ENCODE data around the gene SLC25A11.

Gene SLC25A11

DNA sequence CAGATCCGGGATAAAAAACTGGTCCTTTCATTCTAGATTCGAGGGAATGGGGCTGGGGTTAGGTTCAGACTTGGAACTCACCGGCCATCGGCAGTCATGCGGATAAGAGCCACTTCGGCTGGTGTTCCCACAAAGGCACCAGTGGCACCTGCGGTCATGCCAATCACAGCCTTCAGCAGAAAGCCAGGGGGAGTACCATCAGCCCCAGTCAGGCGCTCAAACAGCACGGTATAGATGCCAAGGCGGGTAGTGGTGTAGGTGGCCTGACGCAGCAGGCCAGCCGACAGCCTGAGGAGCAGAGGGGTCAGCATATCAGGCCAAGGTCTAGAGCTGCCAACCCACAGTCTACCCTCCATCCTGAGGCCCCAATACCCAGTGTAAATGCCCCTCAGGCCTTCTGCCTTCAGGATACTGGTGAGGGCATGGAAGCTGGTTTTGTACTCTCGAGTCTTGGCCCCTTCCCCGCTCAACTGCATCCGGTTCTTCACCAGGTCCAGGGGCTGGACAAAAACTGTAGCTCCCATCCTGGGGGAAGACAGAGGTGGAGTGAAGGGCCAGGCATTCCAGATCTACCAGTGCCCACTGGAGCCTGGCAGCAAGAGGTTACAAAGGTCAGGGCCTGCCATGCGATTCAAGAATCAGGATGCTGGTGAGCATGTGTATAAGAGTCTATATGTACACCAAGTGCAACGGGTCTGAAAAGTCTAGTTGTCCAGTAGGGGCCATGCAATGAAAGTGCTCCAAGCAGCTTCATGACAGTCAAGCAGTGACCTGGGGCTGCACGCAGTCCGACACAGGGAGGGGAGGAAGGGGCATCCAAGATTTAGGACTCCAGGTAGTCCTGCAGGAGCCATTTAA is 929 bp downstream of the SLC25A11 start:
- TF ChIP-seq, protein P1, sequence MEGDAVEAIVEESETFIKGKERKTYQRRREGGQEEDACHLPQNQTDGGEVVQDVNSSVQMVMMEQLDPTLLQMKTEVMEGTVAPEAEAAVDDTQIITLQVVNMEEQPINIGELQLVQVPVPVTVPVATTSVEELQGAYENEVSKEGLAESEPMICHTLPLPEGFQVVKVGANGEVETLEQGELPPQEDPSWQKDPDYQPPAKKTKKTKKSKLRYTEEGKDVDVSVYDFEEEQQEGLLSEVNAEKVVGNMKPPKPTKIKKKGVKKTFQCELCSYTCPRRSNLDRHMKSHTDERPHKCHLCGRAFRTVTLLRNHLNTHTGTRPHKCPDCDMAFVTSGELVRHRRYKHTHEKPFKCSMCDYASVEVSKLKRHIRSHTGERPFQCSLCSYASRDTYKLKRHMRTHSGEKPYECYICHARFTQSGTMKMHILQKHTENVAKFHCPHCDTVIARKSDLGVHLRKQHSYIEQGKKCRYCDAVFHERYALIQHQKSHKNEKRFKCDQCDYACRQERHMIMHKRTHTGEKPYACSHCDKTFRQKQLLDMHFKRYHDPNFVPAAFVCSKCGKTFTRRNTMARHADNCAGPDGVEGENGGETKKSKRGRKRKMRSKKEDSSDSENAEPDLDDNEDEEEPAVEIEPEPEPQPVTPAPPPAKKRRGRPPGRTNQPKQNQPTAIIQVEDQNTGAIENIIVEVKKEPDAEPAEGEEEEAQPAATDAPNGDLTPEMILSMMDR (IDR thresholded peaks at IDR 0.05; ENCODE audit: control insufficient read depth, extremely low read depth, insufficient read depth): no peak
- DNase-seq (ENCODE audit: low read depth): no peak
- peak overlapping the region; percentile 96 for H3K4me3 ChIP-seq (ENCODE audit: low read depth, low read length)

DNA sequence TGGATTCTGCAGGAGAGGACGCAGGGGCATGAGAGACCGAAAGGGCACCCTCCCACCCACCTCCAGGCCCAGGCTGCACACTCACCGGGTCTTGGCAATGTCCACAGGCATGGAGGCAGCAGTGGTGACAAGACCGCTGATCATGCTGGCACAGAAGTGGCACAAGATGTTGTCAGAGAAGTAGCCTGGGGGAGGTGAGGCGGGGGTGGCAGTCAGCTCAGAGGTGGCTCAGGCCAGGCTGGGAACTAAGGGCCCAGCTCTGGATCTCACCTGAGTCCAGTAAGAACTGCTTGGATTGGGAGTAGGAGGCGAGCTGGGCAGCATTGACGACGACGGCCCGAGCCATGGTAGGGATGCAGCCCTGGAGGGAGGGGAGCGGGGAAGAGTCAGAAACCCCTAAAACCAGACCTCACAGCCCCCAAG is 1.8 kb downstream of the SLC25A11 start:
- TF ChIP-seq, protein P1 (IDR thresholded peaks at IDR 0.05; ENCODE audit: control insufficient read depth, extremely low read depth, insufficient read depth): no peak
- peak overlapping the region; percentile 96 for H3K4me3 ChIP-seq (ENCODE audit: low read depth, low read length)
- DNase-seq (ENCODE audit: low read depth): no peak

GRCh38 chr17:4937553-4937952 is 2.3 kb downstream of the SLC25A11 start:
- no peak overlapping the region for H3K4me3 ChIP-seq (ENCODE audit: low read depth, low read length)
- TF ChIP-seq, protein P1 (IDR thresholded peaks at IDR 0.05; ENCODE audit: control insufficient read depth, extremely low read depth, insufficient read depth): no peak
- no peak for DNase-seq (ENCODE audit: low read depth)

- no peak for DNase-seq (ENCODE audit: low read depth)
- H3K4me3 ChIP-seq (ENCODE audit: low read depth, low read length): no peak overlapping the region
- TF ChIP-seq, protein P1 (IDR thresholded peaks at IDR 0.05; ENCODE audit: control insufficient read depth, extremely low read depth, insufficient read depth): no peak
Measured at GRCh38 chr17:4936436-4936835, 3.4 kb downstream of the SLC25A11 start.

DNA sequence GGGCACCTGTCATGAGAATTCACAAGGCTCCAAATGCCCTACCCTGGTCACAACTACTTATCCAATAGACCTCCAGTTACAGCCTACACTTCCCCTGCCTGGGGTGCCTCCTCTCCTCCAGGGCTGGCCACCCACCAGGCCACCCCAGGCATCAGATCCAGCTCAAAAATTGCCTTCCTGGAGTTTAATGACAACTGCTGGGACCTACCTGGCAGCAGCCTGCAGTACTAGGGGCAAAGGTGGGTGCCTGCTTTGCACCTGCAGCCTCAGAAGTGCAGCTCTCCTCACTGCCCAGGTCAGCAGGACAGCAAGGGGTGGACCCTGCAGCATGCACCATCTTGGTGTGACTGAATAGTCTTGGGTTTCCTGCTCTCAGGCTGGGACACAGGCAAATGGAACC is 4.2 kb downstream of the SLC25A11 start:
- no peak for DNase-seq (ENCODE audit: low read depth)
- TF ChIP-seq, protein P1 (IDR thresholded peaks at IDR 0.05; ENCODE audit: control insufficient read depth, extremely low read depth, insufficient read depth): no peak
- H3K4me3 ChIP-seq (ENCODE audit: low read depth, low read length): no peak overlapping the region

GRCh38 chr17:4934173-4934979 is 5.5 kb downstream of the SLC25A11 start:
- H3K4me3 ChIP-seq (ENCODE audit: low read depth, low read length): no peak overlapping the region
- TF ChIP-seq, protein P1 (IDR thresholded peaks at IDR 0.05; ENCODE audit: control insufficient read depth, extremely low read depth, insufficient read depth): 0 out of 2 replicates have a peak, but pooled peaks have one; percentile 28
- no peak for DNase-seq (ENCODE audit: low read depth)
